Panc1 (cell line): ENCODE measurements around the gene SCN1B. TPM values are rescaled to one million over a fixed set of nuclear protein-coding genes. Genes with fewer than 3 reads are reported as not detected.
A peak's percentile ranks its signal among the peaks of the same experiment; 100 is the strongest.

ENCODE experiments used
- ATAC-seq: fragments of 200-7000 bp; cut with Tn5 transposase; 2 replicates; pipeline ENCODE4 v1.9.1; 2020; ENCODE audit warnings: mild to moderate bottlenecking, moderate library complexity
- BruUV-seq: library from RNA; stranded (reverse); fragments of 400-500 nt; replicated peaks from 2 replicates; lab custom pipeline; 2021; lab: Mats Ljungman, UMichigan
- CTCF ChIA-PET: fragments of 300-600 bp; sonication (Branson Sonifier 250); formaldehyde crosslinking; loops from one replicate; lab custom pipeline; 2022; ENCODE audit warnings: antibody characterized with exemption; lab: Charles Lee
- POLR2A ChIA-PET: fragments of 300-600 bp; sonication (Branson Sonifier 250); formaldehyde crosslinking; loops from one replicate; lab custom pipeline; 2022; ENCODE audit warnings: antibody characterized with exemption; lab: Charles Lee
- DNase-seq: peaks from one replicate; pipeline ENCODE4 v3.0.0-alpha.2; 2010; ENCODE audit warnings: low read depth, low spot score
- H3K27ac ChIP-seq: 2 replicates; pipeline ENCODE4 v1.5.1; 2011; ENCODE audit warnings: mild to moderate bottlenecking, low read length, inconsistent platforms
- H3K27me3 ChIP-seq: fragments of 200-500 bp; sonication (Bioruptor generic); 2 replicates; pipeline ENCODE4 v1.6.0; 2014; ENCODE audit warnings: low read length, inconsistent platforms; ENCODE audit not compliant: control insufficient read depth, insufficient read depth
- H3K36me3 ChIP-seq: fragments of 200-500 bp; sonication (Bioruptor generic); 2 replicates; pipeline ENCODE4 v1.5.1; 2014; ENCODE audit warnings: inconsistent platforms, mild to moderate bottlenecking, low read length, moderate library complexity; ENCODE audit not compliant: control insufficient read depth, insufficient read depth
- H3K4me1 ChIP-seq: 2 replicates; pipeline ENCODE4 v1.5.1; 2011; ENCODE audit warnings: inconsistent platforms, mild to moderate bottlenecking, low read length, moderate library complexity; ENCODE audit not compliant: control insufficient read depth, insufficient read depth
- H3K4me3 ChIP-seq, 2 experiments: 2 replicates each; pipeline ENCODE4 v1.5.1; 2011 to 2012; ENCODE audit warnings: low read depth in 2 of 2, low read length in 2 of 2, mild to moderate bottlenecking in 2 of 2, inconsistent platforms in 1 of 2, moderate library complexity in 1 of 2
- H3K9me3 ChIP-seq: fragments of 200-500 bp; sonication (Bioruptor generic); 2 replicates; pipeline ENCODE4 v1.5.1; 2014; ENCODE audit warnings: low read depth, mild to moderate bottlenecking, inconsistent platforms, low read length, moderate library complexity; ENCODE audit not compliant: control insufficient read depth, insufficient read depth
- POLR2AphosphoS5 ChIP-seq: IDR thresholded peaks from 2 replicates; pipeline ENCODE4 v1.6.1; 2012; ENCODE audit warnings: mild to moderate bottlenecking, low read depth, low read length, moderate library complexity
- SIN3A ChIP-seq: IDR thresholded peaks from 2 replicates; pipeline ENCODE4 v1.6.1; 2012; ENCODE audit warnings: low read depth, mild to moderate bottlenecking, low read length, moderate library complexity, borderline replicate concordance; ENCODE audit not compliant: insufficient read depth
- TCF7L2 ChIP-seq: IDR thresholded peaks from 2 replicates; pipeline ENCODE4 v1.6.1; 2011; ENCODE audit warnings: mild to moderate bottlenecking, low read depth, low read length, inconsistent platforms
- in situ Hi-C: cut with HindIII; loops from 2 replicates; pipeline ENCODE4 v1.10.0; 2016; ENCODE audit warnings: low sequenced_read_pairs, low pct_unique_long_range_greater_than_20kb
- intact Hi-C: fragments of 100-400 bp; cut with micrococcal nuclease; formaldehyde crosslinking; loops from one replicate; pipeline ENCODE4 v1.10.0; 2022; ENCODE audit not compliant: unreplicated experiment
- total RNA-seq: library from RNA; stranded (reverse); gene quantifications from one replicate; pipeline ENCODE4 v1.2.1, GENCODE V29; 2021; ENCODE audit not compliant: unreplicated experiment
- TF ChIP-seq, protein P1 (sequence below), 2 experiments: IDR thresholded peaks; 2 replicates each; pipeline ENCODE4 v1.6.1; 2011 to 2012; ENCODE audit warnings: low read depth in 2 of 2, control low read depth in 1 of 2, low read length in 1 of 2, mild to moderate bottlenecking in 1 of 2, moderate library complexity in 1 of 2; ENCODE audit not compliant: insufficient read depth in 1 of 2
- TF ChIP-seq, protein P2 (sequence below): fragments of 450-650 bp; IDR thresholded peaks from 2 replicates; pipeline ENCODE4 v1.5.1; 2017; ENCODE audit warnings: mild to moderate bottlenecking

The SCN1B gene
- total RNA-seq, 1 experiment from 2014 or later = 4.6 TPM

GRCh38 chr19:34989298-34989697 lies 41.0 kb upstream of the SCN1B start:
- POLR2A ChIA-PET = no interaction called here

DNA sequence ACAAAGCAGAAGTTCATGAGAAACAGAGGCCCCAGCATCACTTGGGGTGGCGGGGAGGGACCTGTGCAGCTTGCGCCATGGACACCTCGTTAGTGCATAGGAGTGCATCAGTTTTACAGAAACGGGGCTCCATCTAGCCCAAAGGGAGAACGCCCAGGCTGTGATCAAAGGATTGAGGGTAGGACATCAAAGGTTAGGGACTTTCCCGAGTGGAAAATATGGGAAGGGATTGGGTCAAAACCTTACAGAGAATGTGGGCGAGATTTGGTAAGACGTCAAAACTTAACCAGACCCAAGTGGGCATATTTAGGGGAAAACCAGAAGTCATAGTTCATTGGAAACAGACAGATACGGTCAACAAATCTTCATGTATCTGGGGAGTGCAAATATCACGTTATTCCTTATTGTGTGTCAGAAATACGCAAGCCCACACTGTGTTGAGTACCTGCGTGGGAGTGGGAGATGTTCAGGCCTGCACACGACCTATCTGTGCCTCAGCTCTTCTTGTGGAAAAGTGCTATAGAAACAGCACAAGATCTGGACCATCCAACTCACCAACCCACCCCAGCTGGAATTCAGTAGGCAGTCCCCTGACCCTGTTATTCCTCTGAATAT lies 39.6 kb upstream of the SCN1B start:
- POLR2A ChIA-PET = no interaction called here

More at GRCh38 chr19:34989298-34989697, 41.0 kb upstream of the SCN1B start:
- peaks cover 4% of the 10 kb centered on the region for H3K4me1 ChIP-seq
- in situ Hi-C loops (no loop called here), intact Hi-C loops (no loop called here)
- TF ChIP-seq, protein P1, sequence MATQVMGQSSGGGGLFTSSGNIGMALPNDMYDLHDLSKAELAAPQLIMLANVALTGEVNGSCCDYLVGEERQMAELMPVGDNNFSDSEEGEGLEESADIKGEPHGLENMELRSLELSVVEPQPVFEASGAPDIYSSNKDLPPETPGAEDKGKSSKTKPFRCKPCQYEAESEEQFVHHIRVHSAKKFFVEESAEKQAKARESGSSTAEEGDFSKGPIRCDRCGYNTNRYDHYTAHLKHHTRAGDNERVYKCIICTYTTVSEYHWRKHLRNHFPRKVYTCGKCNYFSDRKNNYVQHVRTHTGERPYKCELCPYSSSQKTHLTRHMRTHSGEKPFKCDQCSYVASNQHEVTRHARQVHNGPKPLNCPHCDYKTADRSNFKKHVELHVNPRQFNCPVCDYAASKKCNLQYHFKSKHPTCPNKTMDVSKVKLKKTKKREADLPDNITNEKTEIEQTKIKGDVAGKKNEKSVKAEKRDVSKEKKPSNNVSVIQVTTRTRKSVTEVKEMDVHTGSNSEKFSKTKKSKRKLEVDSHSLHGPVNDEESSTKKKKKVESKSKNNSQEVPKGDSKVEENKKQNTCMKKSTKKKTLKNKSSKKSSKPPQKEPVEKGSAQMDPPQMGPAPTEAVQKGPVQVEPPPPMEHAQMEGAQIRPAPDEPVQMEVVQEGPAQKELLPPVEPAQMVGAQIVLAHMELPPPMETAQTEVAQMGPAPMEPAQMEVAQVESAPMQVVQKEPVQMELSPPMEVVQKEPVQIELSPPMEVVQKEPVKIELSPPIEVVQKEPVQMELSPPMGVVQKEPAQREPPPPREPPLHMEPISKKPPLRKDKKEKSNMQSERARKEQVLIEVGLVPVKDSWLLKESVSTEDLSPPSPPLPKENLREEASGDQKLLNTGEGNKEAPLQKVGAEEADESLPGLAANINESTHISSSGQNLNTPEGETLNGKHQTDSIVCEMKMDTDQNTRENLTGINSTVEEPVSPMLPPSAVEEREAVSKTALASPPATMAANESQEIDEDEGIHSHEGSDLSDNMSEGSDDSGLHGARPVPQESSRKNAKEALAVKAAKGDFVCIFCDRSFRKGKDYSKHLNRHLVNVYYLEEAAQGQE (IDR thresholded peaks at IDR 0.05; ENCODE audit: insufficient read depth in 1 of 2, low read depth in 2 of 2, low read length in 1 of 2) = no peak
- TF ChIP-seq POLR2AphosphoS5 = no peak
- TF ChIP-seq, protein P2, sequence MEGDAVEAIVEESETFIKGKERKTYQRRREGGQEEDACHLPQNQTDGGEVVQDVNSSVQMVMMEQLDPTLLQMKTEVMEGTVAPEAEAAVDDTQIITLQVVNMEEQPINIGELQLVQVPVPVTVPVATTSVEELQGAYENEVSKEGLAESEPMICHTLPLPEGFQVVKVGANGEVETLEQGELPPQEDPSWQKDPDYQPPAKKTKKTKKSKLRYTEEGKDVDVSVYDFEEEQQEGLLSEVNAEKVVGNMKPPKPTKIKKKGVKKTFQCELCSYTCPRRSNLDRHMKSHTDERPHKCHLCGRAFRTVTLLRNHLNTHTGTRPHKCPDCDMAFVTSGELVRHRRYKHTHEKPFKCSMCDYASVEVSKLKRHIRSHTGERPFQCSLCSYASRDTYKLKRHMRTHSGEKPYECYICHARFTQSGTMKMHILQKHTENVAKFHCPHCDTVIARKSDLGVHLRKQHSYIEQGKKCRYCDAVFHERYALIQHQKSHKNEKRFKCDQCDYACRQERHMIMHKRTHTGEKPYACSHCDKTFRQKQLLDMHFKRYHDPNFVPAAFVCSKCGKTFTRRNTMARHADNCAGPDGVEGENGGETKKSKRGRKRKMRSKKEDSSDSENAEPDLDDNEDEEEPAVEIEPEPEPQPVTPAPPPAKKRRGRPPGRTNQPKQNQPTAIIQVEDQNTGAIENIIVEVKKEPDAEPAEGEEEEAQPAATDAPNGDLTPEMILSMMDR = no peak
- no peak for TF ChIP-seq TCF7L2
- TF ChIP-seq SIN3A = no peak
- ATAC-seq = no peak
- H3K36me3 ChIP-seq = no peaks in the 10 kb centered on the region
- no peak overlapping the region for H3K4me3 ChIP-seq
- no TSS peak for BruUV-seq
- H3K27ac ChIP-seq = no peak overlapping the region
- DNase-seq = no peak
- no peaks in the 10 kb centered on the region for H3K27me3 ChIP-seq
- no peaks in the 10 kb centered on the region for H3K9me3 ChIP-seq
- CTCF ChIA-PET = no interaction called here

More for the DNA sequence above, 39.6 kb upstream of the SCN1B start:
- ATAC-seq (no peak), DNase-seq (no peak)
- intact Hi-C loops = no loop called here
- CTCF ChIA-PET = interaction anchor here (0.7 kb wide), 1 partner anchor 36 kb away, joined by 3 read pairs; no protein-coding TSS in a partner anchor
- no TSS peak for BruUV-seq
- Histone ChIP-seq H3K27ac (no peak overlapping the region), H3K9me3 (no peaks in the 10 kb centered on the region), H3K36me3 (no peaks in the 10 kb centered on the region), H3K4me3 (no peak overlapping the region), H3K4me1 (peaks cover 16% of the 10 kb centered on the region), H3K27me3 (no peaks in the 10 kb centered on the region)
- peak; percentile 49; the same call in 1 of the 2 replicates for TF ChIP-seq TCF7L2
- no peak for TF ChIP-seq SIN3A
- TF ChIP-seq POLR2AphosphoS5 = no peak
- TF ChIP-seq, protein P1 (IDR thresholded peaks at IDR 0.05; ENCODE audit: insufficient read depth in 1 of 2, low read depth in 2 of 2, low read length in 1 of 2) = no peak
- TF ChIP-seq, protein P2 = no peak
- in situ Hi-C loops = no loop called here
